H9 (cell line): ENCODE results near the gene MRPS18A. TPM values are rescaled to one million over a fixed set of nuclear protein-coding genes. Genes with fewer than 3 reads are reported as not detected.

Experiments used
- DNase-seq: peaks from one replicate; pipeline ENCODE4 v3.0.0-alpha.2; 2017
- H2AFZ ChIP-seq: one replicate; pipeline ENCODE4 v1.6.1; 2013; ENCODE audit warnings: mild to moderate bottlenecking, low read length, control low read depth, moderate library complexity
- H2AK5ac ChIP-seq: 2 replicates; pipeline ENCODE4 v1.6.1; 2013; ENCODE audit warnings: low read length, control low read depth, mixed read lengths; ENCODE audit not compliant: insufficient read length
- H2BK120ac ChIP-seq: one replicate; pipeline ENCODE4 v1.6.1; 2013; ENCODE audit warnings: low read depth, mild to moderate bottlenecking, low read length, control low read depth, inconsistent platforms; ENCODE audit not compliant: poor library complexity, severe bottlenecking
- H2BK12ac ChIP-seq: 2 replicates; pipeline ENCODE4 v1.6.1; 2013; ENCODE audit warnings: low read length, control low read depth, mixed read lengths, low read depth; ENCODE audit not compliant: insufficient read length
- H2BK15ac ChIP-seq: 2 replicates; pipeline ENCODE4 v1.6.1; 2013; ENCODE audit warnings: low read depth, low read length, control low read depth
- H2BK20ac ChIP-seq: one replicate; pipeline ENCODE4 v1.6.1; 2013; ENCODE audit warnings: low read depth, mild to moderate bottlenecking, low read length, control low read depth, inconsistent platforms; ENCODE audit not compliant: poor library complexity, severe bottlenecking
- H2BK5ac ChIP-seq: 2 replicates; pipeline ENCODE4 v1.6.1; 2013; ENCODE audit warnings: low read length, control low read depth, mixed read lengths; ENCODE audit not compliant: insufficient read length
- H3K14ac ChIP-seq: 2 replicates; pipeline ENCODE4 v1.6.1; 2013; ENCODE audit warnings: low read length, control low read depth; ENCODE audit not compliant: insufficient read depth
- H3K18ac ChIP-seq: 2 replicates; pipeline ENCODE4 v1.6.1; 2013; ENCODE audit warnings: low read depth, mild to moderate bottlenecking, mixed read lengths, low read length, control low read depth; ENCODE audit not compliant: insufficient read length
- H3K23ac ChIP-seq: 2 replicates; pipeline ENCODE4 v1.6.1; 2013; ENCODE audit warnings: low read length, control low read depth, mixed read lengths, low read depth; ENCODE audit not compliant: insufficient read length
- H3K23me2 ChIP-seq: 2 replicates; pipeline ENCODE4 v1.6.1; 2013; ENCODE audit warnings: low read depth, mild to moderate bottlenecking, mixed read lengths, low read length, control low read depth; ENCODE audit not compliant: insufficient read length, poor library complexity, severe bottlenecking
- H3K27ac ChIP-seq: 2 replicates; pipeline ENCODE4 v1.5.1; 2013; ENCODE audit warnings: low read length, control low read depth, mixed read lengths, low read depth; ENCODE audit not compliant: insufficient read length
- H3K27me3 ChIP-seq: 2 replicates; pipeline ENCODE4 v1.6.1; 2013; ENCODE audit warnings: low read length, control low read depth, inconsistent platforms; ENCODE audit not compliant: insufficient read depth
- H3K4ac ChIP-seq: 2 replicates; pipeline ENCODE4 v1.6.1; 2013; ENCODE audit warnings: low read depth, mild to moderate bottlenecking, control low read depth, inconsistent platforms, low read length, moderate library complexity
- H3K4me1 ChIP-seq: 2 replicates; pipeline ENCODE4 v1.6.1; 2013; ENCODE audit warnings: low read length, control low read depth, inconsistent platforms; ENCODE audit not compliant: insufficient read depth
- H3K4me2 ChIP-seq: 2 replicates; pipeline ENCODE4 v1.6.1; 2013; ENCODE audit warnings: low read length, control low read depth, mixed read lengths; ENCODE audit not compliant: insufficient read length, insufficient read depth
- H3K56ac ChIP-seq: 2 replicates; pipeline ENCODE4 v1.6.1; 2013; ENCODE audit warnings: low read depth, mild to moderate bottlenecking, mixed read lengths, low read length, control low read depth; ENCODE audit not compliant: insufficient read length
- H3K79me1 ChIP-seq: 2 replicates; pipeline ENCODE4 v1.6.1; 2013; ENCODE audit warnings: low read depth, mild to moderate bottlenecking, moderate library complexity, low read length, control low read depth, inconsistent platforms; ENCODE audit not compliant: insufficient read depth, poor library complexity, severe bottlenecking
- H3K79me2 ChIP-seq: 2 replicates; pipeline ENCODE4 v1.6.1; 2013; ENCODE audit warnings: low read length, control low read depth, inconsistent platforms; ENCODE audit not compliant: insufficient read depth
- H3K9ac ChIP-seq: 2 replicates; pipeline ENCODE4 v1.6.1; 2013; ENCODE audit warnings: low read length, control low read depth, mixed read lengths; ENCODE audit not compliant: insufficient read length; ENCODE audit errors: extremely low read depth
- H3K9me3 ChIP-seq: one replicate; pipeline ENCODE4 v1.6.1; 2013; ENCODE audit warnings: low read depth, low read length, inconsistent platforms; ENCODE audit not compliant: control insufficient read depth
- H3T11ph ChIP-seq: one replicate; pipeline ENCODE4 v1.6.1; 2013; ENCODE audit warnings: mild to moderate bottlenecking, low read length, control low read depth, inconsistent platforms
- H4K20me1 ChIP-seq: one replicate; pipeline ENCODE4 v1.6.1; 2013; ENCODE audit not compliant: control insufficient read depth, insufficient read length, insufficient read depth
- H4K5ac ChIP-seq: 2 replicates; pipeline ENCODE4 v1.6.1; 2013; ENCODE audit warnings: low read depth, mild to moderate bottlenecking, mixed read lengths, low read length, control low read depth; ENCODE audit not compliant: insufficient read length
- H4K8ac ChIP-seq: replicated peaks from 2 replicates; pipeline ENCODE4 v1.6.1; 2013; ENCODE audit warnings: low read length, control low read depth, mixed read lengths, low read depth; ENCODE audit not compliant: insufficient read length
- H4K91ac ChIP-seq: 2 replicates; pipeline ENCODE4 v1.6.1; 2013; ENCODE audit warnings: low read depth, mild to moderate bottlenecking, moderate library complexity, mixed read lengths, low read length, control low read depth; ENCODE audit not compliant: insufficient read length
- H3K27ac Mint-ChIP-seq, 3 experiments: 2 replicates in 2 of 3; 3 replicates in 1 of 3; pipeline ENCODE4 v1.8.0; 2020 to 2021; ENCODE audit warnings: mixed read lengths in 3 of 3, mild to moderate bottlenecking in 1 of 3, moderate library complexity in 1 of 3
- H3K27me3 Mint-ChIP-seq: 2 replicates; pipeline ENCODE4 v1.8.0; 2021; ENCODE audit warnings: low read depth, mild to moderate bottlenecking, moderate library complexity, mixed read lengths
- H3K36me3 Mint-ChIP-seq, 3 experiments: 2 replicates in 2 of 3; 3 replicates in 1 of 3; pipeline ENCODE4 v1.8.0; 2020 to 2021; ENCODE audit warnings: low read depth in 3 of 3, mixed read lengths in 3 of 3; ENCODE audit not compliant: insufficient read depth in 1 of 3
- H3K4me1 Mint-ChIP-seq, 2 experiments: 2 replicates each; pipeline ENCODE4 v1.8.0; 2020; ENCODE audit warnings: mixed read lengths in 2 of 2
- H3K4me3 Mint-ChIP-seq, 2 experiments: 2 replicates in 1 of 2; 3 replicates in 1 of 2; pipeline ENCODE4 v1.8.0; 2020 to 2021; ENCODE audit warnings: mild to moderate bottlenecking in 2 of 2, mixed read lengths in 2 of 2, moderate library complexity in 1 of 2
- H3K9me3 Mint-ChIP-seq, 2 experiments: 2 replicates in 1 of 2; 3 replicates in 1 of 2; pipeline ENCODE4 v1.8.0; 2020; ENCODE audit warnings: mild to moderate bottlenecking in 2 of 2, mixed read lengths in 2 of 2, moderate library complexity in 1 of 2
- WGBS: extraction: QIAGEN DNeasy Blood & Tissue Kit; methylation state at CpG from one replicate; pipeline ENCODE4 v1.1.7; 2013; ENCODE audit warnings: missing lambda C conversion rate, low lambda C conversion rate, mixed read lengths; ENCODE audit not compliant: insufficient read length; ENCODE audit errors: extremely low coverage; 5-methylcytosine and 5-hydroxymethylcytosine counted together
- total RNA-seq: library from RNA; stranded (reverse); gene quantifications from 2 replicates; pipeline ENCODE4 v1.2.1, GENCODE V29; 2021
- TF ChIP-seq, protein P1 (sequence below): fragments of 200-600 bp; sonication (generic); conservative IDR thresholded peaks from 3 replicates; pipeline ENCODE4 v1.8.0; 2021; ENCODE audit warnings: antibody characterized with exemption, mild to moderate bottlenecking

Gene MRPS18A
- total RNA-seq, 1 experiment from 2014 or later, result 65.1 TPM

DNA sequence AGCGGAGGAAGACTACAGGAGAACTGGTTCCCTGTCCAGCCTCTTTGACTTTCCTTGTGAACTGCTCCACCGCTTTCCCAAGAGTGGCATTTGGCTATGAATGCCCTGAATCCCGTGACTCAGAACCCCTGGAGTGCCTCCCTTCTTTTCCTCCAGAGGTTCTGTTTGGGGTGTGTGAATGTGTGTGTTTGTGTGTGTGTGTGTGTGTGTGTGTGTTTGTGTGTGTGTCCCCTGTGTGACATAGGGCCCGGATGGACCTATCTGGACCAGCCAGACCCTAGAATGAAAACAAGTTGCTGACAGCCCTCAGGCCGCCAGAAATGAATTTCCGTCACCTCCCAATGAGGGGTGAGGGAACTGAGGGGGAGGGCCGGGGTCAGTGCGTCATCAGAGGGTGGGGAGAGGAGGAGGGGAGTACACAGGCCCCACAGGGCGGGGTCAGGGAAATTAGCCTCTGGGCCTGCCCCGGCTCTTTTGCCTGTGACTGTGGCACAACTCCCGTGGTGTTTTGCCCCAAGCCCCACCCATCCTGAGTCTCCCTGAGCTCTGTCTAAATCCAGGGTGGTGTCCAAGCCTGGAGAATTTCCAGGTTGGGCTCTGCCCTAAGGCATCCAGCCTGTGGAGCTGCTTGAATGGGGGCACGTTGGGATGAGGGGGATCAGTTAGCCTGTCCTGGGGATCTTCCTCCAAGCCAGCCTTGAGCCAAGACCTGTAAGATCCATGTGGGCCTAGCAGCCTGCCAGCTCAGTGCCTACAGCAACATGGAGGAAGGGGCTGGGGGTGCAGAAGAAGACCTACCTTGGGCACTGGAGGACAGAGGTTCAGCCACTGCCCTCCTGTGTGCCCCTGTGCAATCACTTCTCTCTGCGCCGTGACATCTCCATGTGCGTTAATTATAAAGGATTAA is 15.2 kb upstream of the MRPS18A start:
- H3K14ac ChIP-seq, result no peak overlapping the region
- H2BK12ac ChIP-seq, result no peak overlapping the region
- H3K27me3 ChIP-seq, result no peaks in the 10 kb centered on the region
- H3K4me3 Mint-ChIP-seq, result peak overlapping the region; percentile 34 to 74
- H2BK15ac ChIP-seq, result no peak overlapping the region
- H2AFZ ChIP-seq, result no peak overlapping the region
- no peak overlapping the region for H2BK5ac ChIP-seq
- peak overlapping the region; percentile 13 for H3K27ac ChIP-seq
- H3K4me1 Mint-ChIP-seq, result peaks cover 79 to 87% of the 10 kb centered on the region in 2 experiments
- H2AK5ac ChIP-seq, result no peak overlapping the region
- peak overlapping the region; percentile 29 for H3K18ac ChIP-seq
- no peak overlapping the region for H3K23ac ChIP-seq
- WGBS, result no CpG with 5 or more reads among the region's 15 CpGs
- no peak overlapping the region for H2BK120ac ChIP-seq
- no peak overlapping the region for H4K91ac ChIP-seq
- H3T11ph ChIP-seq, result no peak overlapping the region
- H3K79me2 ChIP-seq, result no peaks in the 10 kb centered on the region
- H3K56ac ChIP-seq, result no peak overlapping the region
- no peak overlapping the region for H4K5ac ChIP-seq
- H3K9ac ChIP-seq, result no peak overlapping the region
- no peak overlapping the region for H4K8ac ChIP-seq
- no peak overlapping the region for H3K4ac ChIP-seq
- H3K23me2 ChIP-seq, result no peaks in the 10 kb centered on the region
- no peaks in the 10 kb centered on the region for H3K27me3 Mint-ChIP-seq
- DNase-seq, result peak; percentile 97
- peak overlapping the region; percentile 11 for H3K4me2 ChIP-seq
- H3K9me3 Mint-ChIP-seq, result no peaks in the 10 kb centered on the region
- no peaks in the 10 kb centered on the region for H3K79me1 ChIP-seq
- H4K20me1 ChIP-seq, result no peaks in the 10 kb centered on the region
- peaks cover 19% of the 10 kb centered on the region; the same call in 1 of the 2 replicates for H3K4me1 ChIP-seq
- TF ChIP-seq, protein P1, sequence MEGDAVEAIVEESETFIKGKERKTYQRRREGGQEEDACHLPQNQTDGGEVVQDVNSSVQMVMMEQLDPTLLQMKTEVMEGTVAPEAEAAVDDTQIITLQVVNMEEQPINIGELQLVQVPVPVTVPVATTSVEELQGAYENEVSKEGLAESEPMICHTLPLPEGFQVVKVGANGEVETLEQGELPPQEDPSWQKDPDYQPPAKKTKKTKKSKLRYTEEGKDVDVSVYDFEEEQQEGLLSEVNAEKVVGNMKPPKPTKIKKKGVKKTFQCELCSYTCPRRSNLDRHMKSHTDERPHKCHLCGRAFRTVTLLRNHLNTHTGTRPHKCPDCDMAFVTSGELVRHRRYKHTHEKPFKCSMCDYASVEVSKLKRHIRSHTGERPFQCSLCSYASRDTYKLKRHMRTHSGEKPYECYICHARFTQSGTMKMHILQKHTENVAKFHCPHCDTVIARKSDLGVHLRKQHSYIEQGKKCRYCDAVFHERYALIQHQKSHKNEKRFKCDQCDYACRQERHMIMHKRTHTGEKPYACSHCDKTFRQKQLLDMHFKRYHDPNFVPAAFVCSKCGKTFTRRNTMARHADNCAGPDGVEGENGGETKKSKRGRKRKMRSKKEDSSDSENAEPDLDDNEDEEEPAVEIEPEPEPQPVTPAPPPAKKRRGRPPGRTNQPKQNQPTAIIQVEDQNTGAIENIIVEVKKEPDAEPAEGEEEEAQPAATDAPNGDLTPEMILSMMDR, result no peak
- no peaks in the 10 kb centered on the region for H3K9me3 ChIP-seq
- H3K27ac Mint-ChIP-seq, result peak overlapping the region; percentile 72 to 99 (median 81)
- H3K36me3 Mint-ChIP-seq, result no peaks in the 10 kb centered on the region
- no peak overlapping the region for H2BK20ac ChIP-seq
